ENCODE measurements around the gene INTS4.

DNA sequence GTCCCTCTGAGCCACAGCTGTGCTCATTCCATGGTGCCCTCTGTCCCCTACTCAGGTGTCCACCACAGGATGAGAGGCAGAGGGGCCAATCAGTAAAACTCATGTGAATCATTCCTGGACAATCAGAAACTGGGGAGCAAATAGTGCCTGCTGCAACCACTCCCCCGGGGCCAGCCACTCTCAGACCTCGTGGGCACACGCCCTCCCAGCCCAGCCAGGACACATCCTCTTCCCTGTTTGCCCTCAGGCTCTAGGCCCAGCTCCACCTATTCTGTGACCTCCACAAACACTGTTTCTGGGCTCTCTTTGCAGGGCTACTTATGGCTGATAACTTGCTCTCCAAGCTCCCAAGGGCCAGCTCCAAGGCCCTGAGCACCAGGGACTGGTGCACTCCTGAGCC lies 42.6 kb upstream of the INTS4 start:
- TF ChIP-seq EGR1 (IDR thresholded peaks at IDR 0.05; ENCODE audit: borderline replicate concordance, low read depth, low read length) (no peak), EP300 (IDR thresholded peaks at IDR 0.05; ENCODE audit: borderline replicate concordance in 1 of 2, low read depth in 2 of 2, low read length in 2 of 2) (no peak), CEBPB (IDR thresholded peaks at IDR 0.05; ENCODE audit: low read depth, low read length) (no peak), POLR2AphosphoS5 (IDR thresholded peaks at IDR 0.05; ENCODE audit: low read depth, low read length) (no peak), RFX5 (IDR thresholded peaks at IDR 0.05; ENCODE audit: borderline replicate concordance, low read depth, low read length) (no peak), ZNF274 (IDR thresholded peaks at IDR 0.05; ENCODE audit: borderline replicate concordance, extremely low read depth, low read length) (no peak), PHF8 (conservative IDR thresholded peaks at IDR 0.05; ENCODE audit: low read depth, low read length) (no peak)
- TF ChIP-seq, protein P1, sequence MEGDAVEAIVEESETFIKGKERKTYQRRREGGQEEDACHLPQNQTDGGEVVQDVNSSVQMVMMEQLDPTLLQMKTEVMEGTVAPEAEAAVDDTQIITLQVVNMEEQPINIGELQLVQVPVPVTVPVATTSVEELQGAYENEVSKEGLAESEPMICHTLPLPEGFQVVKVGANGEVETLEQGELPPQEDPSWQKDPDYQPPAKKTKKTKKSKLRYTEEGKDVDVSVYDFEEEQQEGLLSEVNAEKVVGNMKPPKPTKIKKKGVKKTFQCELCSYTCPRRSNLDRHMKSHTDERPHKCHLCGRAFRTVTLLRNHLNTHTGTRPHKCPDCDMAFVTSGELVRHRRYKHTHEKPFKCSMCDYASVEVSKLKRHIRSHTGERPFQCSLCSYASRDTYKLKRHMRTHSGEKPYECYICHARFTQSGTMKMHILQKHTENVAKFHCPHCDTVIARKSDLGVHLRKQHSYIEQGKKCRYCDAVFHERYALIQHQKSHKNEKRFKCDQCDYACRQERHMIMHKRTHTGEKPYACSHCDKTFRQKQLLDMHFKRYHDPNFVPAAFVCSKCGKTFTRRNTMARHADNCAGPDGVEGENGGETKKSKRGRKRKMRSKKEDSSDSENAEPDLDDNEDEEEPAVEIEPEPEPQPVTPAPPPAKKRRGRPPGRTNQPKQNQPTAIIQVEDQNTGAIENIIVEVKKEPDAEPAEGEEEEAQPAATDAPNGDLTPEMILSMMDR (IDR thresholded peaks at IDR 0.05; ENCODE audit: control extremely low read depth in 1 of 3, insufficient read depth in 1 of 3, low read depth in 1 of 3, low read length in 3 of 3), result no peak
- TF ChIP-seq, protein P2, sequence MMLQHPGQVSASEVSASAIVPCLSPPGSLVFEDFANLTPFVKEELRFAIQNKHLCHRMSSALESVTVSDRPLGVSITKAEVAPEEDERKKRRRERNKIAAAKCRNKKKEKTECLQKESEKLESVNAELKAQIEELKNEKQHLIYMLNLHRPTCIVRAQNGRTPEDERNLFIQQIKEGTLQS (IDR thresholded peaks at IDR 0.05; ENCODE audit: insufficient read depth, low read depth, low read length), result no peak
